Activated B cell treated with CpG ODN at 0.5 μM for 24 hours (primary cell): ENCODE results near the gene SLC9A9. TPM values are rescaled to one million over a fixed set of nuclear protein-coding genes. Genes with fewer than 3 reads are reported as not detected.

Experiments used
- ATAC-seq: fragments of 200-7000 bp; cut with Tn5 transposase; one replicate; pipeline ENCODE4 v1.10.0; 2021; ENCODE audit warnings: low read depth, mild to moderate bottlenecking, moderate library complexity
- CTCF ChIA-PET: fragments of 350-600 bp; sonication (Branson Sonifier 250); formaldehyde crosslinking; loops from one replicate; lab custom pipeline; 2021; ENCODE audit warnings: antibody characterized with exemption; lab: Charles Lee
- POLR2A ChIA-PET: fragments of 350-600 bp; sonication (Branson Sonifier 250); formaldehyde crosslinking; loops from one replicate; lab custom pipeline; 2021; ENCODE audit warnings: antibody characterized with exemption; lab: Charles Lee
- DNase-seq: peaks from one replicate; pipeline ENCODE4 v3.0.0; 2022
- H3K27ac Mint-ChIP-seq: one replicate; pipeline ENCODE4 v1.8.0; 2020; ENCODE audit warnings: mixed read lengths
- H3K27me3 Mint-ChIP-seq: one replicate; pipeline ENCODE4 v1.8.0; 2021; ENCODE audit warnings: mixed read lengths
- H3K36me3 Mint-ChIP-seq: one replicate; pipeline ENCODE4 v1.8.0; 2021; ENCODE audit warnings: low read depth, mixed read lengths
- H3K4me1 Mint-ChIP-seq: one replicate; pipeline ENCODE4 v1.8.0; 2021; ENCODE audit warnings: mixed read lengths
- H3K4me3 Mint-ChIP-seq: one replicate; pipeline ENCODE4 v1.8.0; 2020; ENCODE audit warnings: mild to moderate bottlenecking, mixed read lengths
- H3K9me3 Mint-ChIP-seq: one replicate; pipeline ENCODE4 v1.8.0; 2020; ENCODE audit warnings: mixed read lengths
- CTCF ChIP-seq: fragments of 200-600 bp; IDR thresholded peaks from one replicate; pipeline ENCODE4 v1.8.0; 2022; ENCODE audit warnings: antibody characterized with exemption, mild to moderate bottlenecking
- intact Hi-C: fragments of 100-400 bp; cut with micrococcal nuclease; formaldehyde crosslinking; loops from one replicate; pipeline ENCODE4 v1.15.1; 2024
- total RNA-seq: library from RNA; stranded (reverse); gene quantifications from 2 replicates; pipeline ENCODE4 v1.2.3, GENCODE V29; 2022

SLC9A9 gene
- total RNA-seq, 1 donor from 2014 or later: 9.4 TPM

GRCh38 chr3:143510601-143511000 lies 337.7 kb downstream of the SLC9A9 start:
- ATAC-seq: no peak
- intact Hi-C loops: no loop called here
- Mint-ChIP-seq H3K9me3 (no peaks in the 10 kb centered on the region), H3K27me3 (no peaks in the 10 kb centered on the region), H3K4me1 (peaks cover 11% of the 10 kb centered on the region), H3K27ac (no peak overlapping the region), H3K4me3 (no peak overlapping the region), H3K36me3 (no peaks in the 10 kb centered on the region)
- ChIA-PET CTCF (no interaction called here), POLR2A (no interaction called here)
- no peak for DNase-seq
- TF ChIP-seq CTCF: no peak

- Mint-ChIP-seq H3K27ac (no peak overlapping the region), H3K27me3 (no peaks in the 10 kb centered on the region), H3K4me3 (no peak overlapping the region), H3K9me3 (no peaks in the 10 kb centered on the region), H3K4me1 (peaks cover 2% of the 10 kb centered on the region), H3K36me3 (no peaks in the 10 kb centered on the region)
- POLR2A ChIA-PET: no interaction called here
- TF ChIP-seq CTCF: no peak
- no peak for ATAC-seq
- CTCF ChIA-PET: no interaction called here
- intact Hi-C loops: no loop called here
- DNase-seq: no peak
Measured at GRCh38 chr3:143507735-143508580, 340.3 kb downstream of the SLC9A9 start.

GRCh38 chr3:143506190-143506589 lies 342.1 kb downstream of the SLC9A9 start:
- Mint-ChIP-seq H3K4me1 (peaks cover 1% of the 10 kb centered on the region), H3K9me3 (no peaks in the 10 kb centered on the region), H3K27ac (no peak overlapping the region), H3K36me3 (no peaks in the 10 kb centered on the region), H3K27me3 (no peaks in the 10 kb centered on the region), H3K4me3 (no peak overlapping the region)
- POLR2A ChIA-PET: no interaction called here
- intact Hi-C loops: no loop called here
- CTCF ChIA-PET: no interaction called here
- ATAC-seq (no peak), DNase-seq (no peak)
- no peak for TF ChIP-seq CTCF

- Mint-ChIP-seq H3K4me1 (no peaks in the 10 kb centered on the region), H3K27ac (no peak overlapping the region), H3K36me3 (no peaks in the 10 kb centered on the region), H3K9me3 (no peaks in the 10 kb centered on the region), H3K4me3 (no peak overlapping the region), H3K27me3 (no peaks in the 10 kb centered on the region)
- DNase-seq (no peak), ATAC-seq (no peak)
- intact Hi-C loops: no loop called here
- ChIA-PET CTCF (no interaction called here), POLR2A (no interaction called here)
- TF ChIP-seq CTCF: no peak
Measured at GRCh38 chr3:143503325-143503885, 344.9 kb downstream of the SLC9A9 start.

GRCh38 chr3:143502081-143502480 lies 346.2 kb downstream of the SLC9A9 start:
- POLR2A ChIA-PET: no interaction called here
- Mint-ChIP-seq H3K27me3 (no peaks in the 10 kb centered on the region), H3K4me1 (no peaks in the 10 kb centered on the region), H3K36me3 (no peaks in the 10 kb centered on the region), H3K9me3 (no peaks in the 10 kb centered on the region), H3K4me3 (no peak overlapping the region), H3K27ac (no peak overlapping the region)
- no peak for ATAC-seq
- intact Hi-C loops: no loop called here
- DNase-seq: no peak
- CTCF ChIA-PET: no interaction called here
- no peak for TF ChIP-seq CTCF
